CD4-positive, alpha-beta T cell treated with Interleukin-6 at 100 ng/mL for 8 hours (primary cell): Measurements from ENCODE around the gene PAMR1.
"Not testable (repeated sequence)": the region's sequence is repeated elsewhere in the genome, so short reads cannot be mapped to it uniquely, and the experiment has no call there.

Experiments
- DNase-seq: peaks from one replicate; pipeline ENCODE4 v3.0.0-alpha.2; 2020; ENCODE audit warnings: mixed read lengths, low spot score

PAMR1 gene, protein sequence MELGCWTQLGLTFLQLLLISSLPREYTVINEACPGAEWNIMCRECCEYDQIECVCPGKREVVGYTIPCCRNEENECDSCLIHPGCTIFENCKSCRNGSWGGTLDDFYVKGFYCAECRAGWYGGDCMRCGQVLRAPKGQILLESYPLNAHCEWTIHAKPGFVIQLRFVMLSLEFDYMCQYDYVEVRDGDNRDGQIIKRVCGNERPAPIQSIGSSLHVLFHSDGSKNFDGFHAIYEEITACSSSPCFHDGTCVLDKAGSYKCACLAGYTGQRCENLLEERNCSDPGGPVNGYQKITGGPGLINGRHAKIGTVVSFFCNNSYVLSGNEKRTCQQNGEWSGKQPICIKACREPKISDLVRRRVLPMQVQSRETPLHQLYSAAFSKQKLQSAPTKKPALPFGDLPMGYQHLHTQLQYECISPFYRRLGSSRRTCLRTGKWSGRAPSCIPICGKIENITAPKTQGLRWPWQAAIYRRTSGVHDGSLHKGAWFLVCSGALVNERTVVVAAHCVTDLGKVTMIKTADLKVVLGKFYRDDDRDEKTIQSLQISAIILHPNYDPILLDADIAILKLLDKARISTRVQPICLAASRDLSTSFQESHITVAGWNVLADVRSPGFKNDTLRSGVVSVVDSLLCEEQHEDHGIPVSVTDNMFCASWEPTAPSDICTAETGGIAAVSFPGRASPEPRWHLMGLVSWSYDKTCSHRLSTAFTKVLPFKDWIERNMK

DNA sequence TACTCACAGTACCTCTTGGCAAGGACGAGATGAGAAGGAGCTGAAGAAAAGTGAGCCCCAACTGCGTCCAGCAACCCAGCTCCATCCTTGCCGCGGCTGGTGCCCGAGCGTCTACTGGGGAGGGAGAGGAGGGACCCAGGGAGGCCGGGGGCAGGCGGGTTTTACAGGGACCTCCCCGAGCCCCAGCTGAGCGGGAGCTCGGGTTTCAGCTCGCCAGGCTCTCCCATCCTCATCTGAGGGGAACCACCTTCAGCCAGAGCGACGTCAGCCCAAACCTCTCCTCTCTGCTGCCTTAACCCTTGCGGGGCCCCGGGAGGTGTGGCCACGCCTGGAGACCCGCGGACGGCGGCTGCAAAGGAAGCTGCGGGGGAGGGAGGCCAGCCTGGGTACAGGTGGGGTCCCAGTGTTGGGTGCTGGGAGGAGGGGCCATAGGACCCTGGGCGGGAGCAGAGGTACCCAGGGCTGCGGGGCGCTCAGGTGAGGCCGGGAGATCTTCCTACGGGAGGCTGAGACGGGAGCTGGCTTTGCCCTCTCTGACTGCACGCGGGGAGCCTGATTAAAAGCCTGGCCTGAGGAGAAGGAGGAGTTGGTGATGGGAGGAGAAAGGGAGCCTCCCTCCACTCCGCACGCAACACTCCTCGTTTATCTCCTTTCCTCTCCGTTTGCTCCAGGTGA, at the start of gene PAMR1:
TSS of gene PAMR1 (minus strand) at position 116 of the 675 bp plus-strand sequence. CDS start at position 85, 31 bp downstream.
- no peak for DNase-seq

DNA sequence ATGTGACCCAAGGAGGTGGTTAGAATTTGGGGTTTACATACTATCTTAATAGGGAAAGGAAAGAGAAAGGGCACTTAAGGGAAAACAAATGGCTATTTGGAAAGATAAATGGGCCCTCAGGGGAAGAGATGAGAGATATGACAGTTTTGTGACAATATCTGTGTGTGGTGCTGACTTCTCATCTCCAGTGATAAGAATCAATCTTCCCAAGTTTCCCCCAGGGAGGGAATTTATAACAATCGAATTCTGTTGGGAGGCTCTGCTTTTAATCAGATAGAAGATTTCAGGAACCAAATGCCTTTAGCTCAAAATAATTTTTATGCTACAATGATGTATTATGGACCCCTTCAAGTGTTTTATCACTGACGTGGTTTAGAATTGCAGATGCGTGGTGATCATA, 46.3 kb upstream of the PAMR1 start:
- no peak for DNase-seq

DNA sequence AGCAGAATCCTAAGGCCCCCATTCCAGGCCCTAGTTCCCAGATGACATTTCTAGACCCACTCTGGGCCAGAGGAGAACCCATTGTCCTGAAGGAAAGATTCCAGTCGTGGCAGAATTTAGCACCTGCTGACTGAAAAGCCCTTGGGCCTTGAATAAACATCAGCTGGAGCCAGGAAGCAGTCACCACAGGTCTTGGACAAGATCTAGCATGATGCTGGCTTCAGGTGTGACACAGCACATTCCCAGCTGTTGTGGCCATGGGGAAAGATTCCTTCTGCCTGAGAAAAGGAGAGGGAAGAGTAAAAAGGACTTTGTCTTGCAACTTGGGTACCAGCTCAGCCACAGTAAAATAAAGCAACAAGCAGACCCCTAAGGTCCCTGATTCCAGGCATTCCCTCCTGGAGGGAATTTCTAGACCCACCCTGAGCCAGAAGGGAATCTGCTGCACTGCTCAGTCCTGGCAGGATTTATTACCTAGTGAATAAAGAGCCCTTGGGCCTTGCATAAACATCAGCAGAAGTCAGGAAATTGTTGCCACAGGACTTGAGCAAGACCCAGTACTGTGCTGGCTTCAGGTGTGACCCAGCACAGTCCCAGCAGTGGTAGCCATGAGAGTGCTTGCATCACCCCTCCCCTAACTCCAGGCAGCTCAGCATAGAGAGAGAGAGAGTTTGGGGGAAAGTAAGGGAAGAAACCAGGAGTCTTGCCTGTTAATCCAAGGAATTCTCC, 42.5 kb upstream of the PAMR1 start:
- no peak for DNase-seq

DNA sequence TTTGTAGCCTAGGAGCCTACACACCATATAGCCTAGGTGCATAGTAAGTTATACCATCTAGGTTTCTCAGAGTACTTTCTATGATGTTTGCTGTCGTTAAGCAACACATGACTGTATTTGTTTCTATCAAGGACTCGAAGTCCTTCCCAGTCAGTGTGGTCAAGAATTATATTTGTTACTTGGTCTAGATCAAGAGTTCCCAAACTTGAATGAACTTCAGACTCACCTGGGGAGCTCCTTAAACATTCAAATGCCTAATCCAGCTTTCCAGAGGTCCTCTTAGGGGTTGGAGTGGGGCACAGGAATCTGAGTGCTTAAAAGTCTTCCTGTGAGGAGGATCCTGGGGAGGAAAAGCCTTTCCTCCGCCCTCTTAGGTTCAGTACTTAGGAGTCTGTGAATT, 41.5 kb upstream of the PAMR1 start:
- no peak for DNase-seq

DNA sequence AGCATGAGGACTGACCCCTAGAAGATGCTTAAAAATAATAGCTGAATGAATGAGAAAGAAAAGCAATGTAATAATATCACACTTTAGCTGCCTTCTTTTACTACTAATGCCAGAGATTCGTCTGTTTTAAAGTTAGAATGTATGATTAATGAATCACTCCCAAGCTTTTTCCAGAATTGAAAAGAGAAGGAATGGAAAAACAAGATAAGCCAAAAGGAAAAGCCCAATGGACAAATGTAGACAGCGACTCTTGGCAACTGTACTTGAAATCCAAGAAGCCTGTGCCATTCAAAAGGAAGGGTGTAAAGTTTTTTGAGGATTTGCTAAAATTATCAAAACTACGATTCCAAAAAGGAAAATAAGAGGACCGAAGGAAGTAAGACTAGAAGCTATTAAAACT, 40.8 kb upstream of the PAMR1 start:
- no peak for DNase-seq

DNA sequence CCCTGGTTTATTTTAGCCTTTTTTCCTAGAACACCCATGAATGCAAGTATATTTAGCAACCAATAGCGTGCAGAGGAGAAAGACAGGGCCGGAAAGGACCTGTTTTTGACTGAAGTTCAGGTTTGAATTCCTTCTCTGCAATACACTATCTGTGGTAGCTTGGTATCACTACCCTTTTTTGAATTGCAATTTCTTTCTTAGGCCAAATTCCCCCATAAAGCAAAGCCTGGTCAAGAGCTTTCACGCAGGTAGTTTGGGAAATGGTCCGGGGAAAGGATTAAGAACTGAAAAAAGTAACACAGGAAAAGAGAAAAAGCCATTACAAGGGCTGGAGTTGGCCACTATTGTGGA, 38.8 kb upstream of the PAMR1 start:
- no peak for DNase-seq

DNA sequence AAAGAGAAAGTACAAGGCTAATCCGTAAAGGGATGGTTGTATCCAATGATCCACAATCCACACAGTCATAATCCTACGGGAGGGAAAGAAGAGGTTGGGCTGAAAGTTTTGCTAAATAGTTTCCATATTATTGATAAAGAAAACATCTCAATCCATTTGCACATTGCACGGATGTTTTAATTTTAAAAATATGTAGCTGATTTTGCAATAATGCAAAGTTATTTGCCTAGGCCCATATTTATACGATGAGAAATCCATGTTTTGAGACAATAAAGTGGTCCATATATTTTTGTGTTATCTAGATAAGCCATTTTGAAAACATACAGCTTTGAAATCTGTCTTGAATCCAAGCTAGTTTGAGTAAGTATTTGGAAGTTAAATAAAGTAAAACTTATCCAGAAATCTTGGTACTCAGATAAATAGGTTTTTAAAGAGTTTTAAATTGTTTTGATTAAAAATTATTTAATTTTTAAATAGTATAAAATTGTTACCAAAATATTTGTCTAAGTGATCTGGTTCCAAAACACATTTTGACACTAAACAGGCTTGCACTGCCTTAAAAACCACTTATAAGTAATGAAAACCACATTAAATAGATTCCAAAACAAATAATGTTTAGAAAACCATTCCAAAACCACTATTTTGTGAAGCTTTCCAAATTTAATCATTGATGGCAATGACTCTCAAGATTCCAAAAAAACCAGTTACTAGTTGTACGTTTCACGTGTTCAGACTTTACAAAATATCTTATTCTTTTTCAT, 38.2 kb upstream of the PAMR1 start:
- DNase-seq, result no peak

DNA sequence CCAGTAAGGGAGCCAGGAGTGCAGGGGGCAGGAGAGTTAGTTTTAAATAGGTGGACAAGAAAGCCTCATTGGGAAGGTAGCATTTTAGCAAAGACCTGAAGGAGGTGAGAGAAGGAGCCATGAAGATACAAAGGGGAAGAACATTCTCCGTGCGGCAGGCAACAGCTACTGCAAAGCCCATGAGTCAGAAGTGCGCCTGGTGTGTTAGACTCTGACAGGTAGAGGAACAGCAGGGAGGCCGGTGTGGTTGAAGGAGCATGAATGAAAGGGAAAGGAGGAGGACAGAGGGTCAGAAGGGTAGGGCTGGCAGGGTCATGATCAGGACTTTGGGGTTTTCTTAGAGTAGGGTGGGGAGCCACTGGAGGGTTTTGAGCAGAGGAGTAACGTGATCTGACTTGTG, 34.5 kb upstream of the PAMR1 start:
- no peak for DNase-seq

DNA sequence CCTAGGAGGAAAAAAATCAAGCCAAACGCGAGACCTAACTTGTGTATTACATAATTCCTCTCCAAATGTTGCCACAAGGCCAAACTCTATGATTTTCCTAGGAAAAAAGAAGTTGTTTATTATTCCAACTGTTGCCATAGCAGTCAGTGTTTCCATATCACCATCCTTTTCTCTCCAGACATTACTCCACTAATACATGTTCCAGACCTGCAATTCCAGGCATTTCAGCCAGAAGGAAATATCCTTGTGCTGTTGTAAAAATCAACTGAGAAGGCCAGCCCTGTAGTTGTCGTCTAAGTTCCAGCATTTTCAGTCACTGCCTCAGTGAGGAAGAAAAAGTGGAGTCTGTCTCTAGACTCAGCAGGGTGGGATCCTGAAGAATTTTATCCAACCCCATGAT, 33.1 kb upstream of the PAMR1 start:
- DNase-seq, result no peak

DNA sequence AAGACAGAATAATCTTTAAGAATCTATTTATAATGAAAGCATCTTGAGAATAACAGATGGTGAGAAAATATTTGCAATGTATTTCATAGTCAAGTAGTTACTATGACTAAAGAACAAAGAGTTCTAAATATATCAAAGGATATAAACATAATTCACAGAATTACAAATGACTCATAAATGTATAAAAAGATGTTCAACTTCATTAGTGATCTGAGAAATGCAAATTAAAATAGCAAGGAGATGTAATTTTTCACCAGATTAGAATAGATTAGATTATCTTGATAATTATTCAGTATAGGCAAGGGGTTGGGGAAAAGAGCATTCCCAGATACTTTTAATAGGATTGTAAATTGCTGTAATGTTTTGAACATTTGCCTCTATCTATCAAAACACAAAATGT, 30.1 kb upstream of the PAMR1 start:
- no peak for DNase-seq

DNA sequence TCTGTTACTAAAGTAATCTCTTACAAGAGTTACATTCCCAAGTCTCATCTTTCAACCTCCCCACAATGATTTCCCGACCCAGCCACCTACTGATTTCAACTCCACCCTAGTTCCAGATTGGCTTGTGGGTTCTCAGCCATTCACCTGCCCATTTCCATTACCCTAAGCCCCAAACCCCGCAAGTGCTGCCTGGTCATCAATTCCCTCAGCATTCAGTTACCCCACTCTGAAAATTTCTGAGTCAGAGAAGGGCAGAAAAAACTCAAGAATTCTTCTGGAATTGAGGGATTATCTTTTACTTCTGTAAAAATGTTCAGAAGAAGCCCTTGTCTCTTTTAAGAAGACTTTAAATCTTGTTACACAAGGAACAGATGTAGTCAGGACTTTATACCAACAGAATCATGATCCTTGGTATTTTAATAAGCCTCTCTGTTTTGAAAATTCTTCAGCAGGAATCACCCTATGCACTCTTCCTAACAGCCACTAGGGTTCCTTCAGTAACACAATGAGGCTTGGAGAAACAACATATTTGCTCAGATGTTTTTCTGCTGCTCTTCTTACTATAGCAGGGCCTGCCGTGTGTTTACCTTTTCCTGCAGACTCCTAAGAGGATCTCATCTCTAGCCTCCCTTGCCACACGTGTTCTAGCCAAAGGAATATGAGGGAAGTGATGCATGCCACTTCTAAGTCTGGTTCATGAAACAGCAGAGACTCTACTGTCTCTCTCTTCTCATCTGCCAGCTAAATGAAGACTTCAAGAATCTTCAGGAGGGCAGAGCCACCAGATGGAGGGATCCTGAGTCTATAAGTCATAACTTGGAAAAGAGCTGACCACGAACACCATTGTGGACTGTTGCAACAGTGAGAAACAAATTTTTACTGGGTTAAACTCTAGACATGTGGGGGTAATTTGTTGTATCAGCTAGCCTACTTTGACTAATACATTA, 29.3 kb upstream of the PAMR1 start:
- no peak for DNase-seq

DNA sequence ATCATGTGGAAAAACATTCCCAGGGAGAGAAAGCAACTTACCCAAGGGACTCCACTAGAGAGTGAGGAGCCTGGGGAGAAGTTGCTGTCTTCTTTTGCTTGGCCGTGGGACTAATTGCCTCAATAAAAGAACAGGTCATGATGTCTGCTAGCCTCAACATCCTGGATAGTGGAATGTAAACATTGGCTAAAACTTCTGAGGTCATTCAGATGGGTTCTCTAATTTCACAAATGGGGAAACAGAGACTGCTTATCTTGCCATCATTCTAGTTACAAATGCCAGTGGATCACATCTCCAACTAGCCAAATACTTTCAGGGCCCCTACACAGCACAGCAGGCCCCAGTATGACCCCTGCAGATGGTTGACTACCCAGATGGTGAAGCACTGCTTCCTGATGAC, 28.4 kb upstream of the PAMR1 start:
- DNase-seq, result no peak

DNA sequence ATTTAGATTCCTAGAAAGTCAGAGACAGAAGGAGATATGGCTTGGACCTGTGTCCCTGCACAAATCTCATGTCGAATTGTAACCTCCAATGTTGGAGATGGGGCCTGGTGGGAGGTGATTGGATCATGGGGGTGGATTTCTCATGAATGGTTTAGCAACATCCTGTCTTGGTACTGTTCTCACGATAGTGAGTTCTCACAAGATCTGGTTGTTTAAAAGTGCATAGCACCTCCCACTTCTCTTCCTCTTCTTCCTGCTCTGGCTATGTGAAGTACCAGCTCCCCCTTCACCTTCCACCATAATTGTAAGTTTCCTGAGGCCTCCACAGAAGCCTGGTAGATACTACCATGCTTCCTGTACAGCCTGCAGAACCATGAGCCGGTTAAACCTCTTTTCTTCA, 27.6 kb upstream of the PAMR1 start:
- no peak for DNase-seq

DNA sequence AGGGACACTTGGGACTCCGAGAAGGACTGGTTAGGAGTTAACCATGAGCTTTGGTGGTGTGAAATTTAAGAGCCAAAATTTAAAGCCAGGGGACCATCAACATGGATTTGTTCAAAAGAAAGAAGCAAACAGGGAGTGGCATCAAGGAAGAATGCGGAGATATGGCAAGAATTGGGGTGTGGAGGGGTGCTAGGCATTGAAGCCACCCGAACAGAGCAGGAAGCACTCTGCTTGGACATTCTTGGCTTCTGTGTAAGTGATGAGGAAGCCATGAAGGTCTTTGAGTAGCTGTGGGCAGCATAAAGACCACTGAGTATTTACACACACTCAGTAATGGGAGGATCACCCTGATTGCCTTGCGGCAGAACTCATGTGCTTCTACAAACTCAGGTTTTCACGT, 27.2 kb upstream of the PAMR1 start:
- DNase-seq, result no peak

DNA sequence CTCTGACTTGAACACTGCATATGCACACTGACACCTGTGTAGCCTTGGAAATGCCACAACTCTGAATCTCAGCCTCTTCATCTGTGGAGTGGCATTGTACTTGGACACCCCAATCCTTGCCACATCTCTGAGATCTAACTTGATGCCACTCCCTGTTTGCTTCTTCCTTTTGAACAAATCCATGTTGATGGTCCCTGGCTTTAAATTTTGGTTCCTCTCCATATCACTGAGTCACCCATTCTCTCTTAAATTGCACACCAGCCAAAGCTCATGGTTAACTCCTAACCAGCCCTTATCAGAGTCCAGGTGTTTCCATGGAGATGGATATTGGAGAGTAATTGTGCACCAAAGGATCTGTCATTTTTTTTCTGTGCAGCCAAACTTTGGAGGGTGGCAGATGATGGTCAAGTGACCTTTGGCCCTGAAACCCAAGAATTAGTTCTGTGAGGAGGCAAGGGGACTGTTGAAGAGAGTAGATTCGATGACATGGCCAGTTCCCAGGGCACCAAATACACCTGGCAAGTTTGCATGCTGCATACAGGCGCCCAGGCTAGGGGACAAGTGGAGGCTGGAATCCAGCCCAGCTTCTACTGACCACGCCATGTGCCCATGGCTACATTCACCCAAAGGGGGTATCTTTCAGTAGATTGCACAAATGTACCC, 25.1 kb upstream of the PAMR1 start:
- no peak for DNase-seq

DNA sequence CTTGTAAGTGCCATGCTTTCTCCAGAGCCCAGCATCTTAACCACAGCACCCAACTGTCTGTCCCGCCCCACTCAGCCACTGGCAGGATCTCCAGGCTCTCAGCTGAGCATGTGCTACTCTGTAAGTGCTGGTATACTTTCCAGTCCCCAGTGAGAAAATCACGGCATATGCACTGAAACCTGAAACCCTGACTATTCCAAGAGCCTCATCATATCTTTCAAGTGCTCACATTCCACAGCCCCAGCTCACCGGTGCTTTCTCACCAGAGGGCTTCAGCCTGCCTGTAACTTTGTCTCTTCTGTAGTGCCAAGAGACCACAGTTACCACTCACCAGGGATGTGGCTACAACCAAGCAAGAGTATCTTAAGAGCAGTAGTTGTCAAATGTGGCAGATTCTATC, 24.4 kb upstream of the PAMR1 start:
- DNase-seq, result no peak

DNA sequence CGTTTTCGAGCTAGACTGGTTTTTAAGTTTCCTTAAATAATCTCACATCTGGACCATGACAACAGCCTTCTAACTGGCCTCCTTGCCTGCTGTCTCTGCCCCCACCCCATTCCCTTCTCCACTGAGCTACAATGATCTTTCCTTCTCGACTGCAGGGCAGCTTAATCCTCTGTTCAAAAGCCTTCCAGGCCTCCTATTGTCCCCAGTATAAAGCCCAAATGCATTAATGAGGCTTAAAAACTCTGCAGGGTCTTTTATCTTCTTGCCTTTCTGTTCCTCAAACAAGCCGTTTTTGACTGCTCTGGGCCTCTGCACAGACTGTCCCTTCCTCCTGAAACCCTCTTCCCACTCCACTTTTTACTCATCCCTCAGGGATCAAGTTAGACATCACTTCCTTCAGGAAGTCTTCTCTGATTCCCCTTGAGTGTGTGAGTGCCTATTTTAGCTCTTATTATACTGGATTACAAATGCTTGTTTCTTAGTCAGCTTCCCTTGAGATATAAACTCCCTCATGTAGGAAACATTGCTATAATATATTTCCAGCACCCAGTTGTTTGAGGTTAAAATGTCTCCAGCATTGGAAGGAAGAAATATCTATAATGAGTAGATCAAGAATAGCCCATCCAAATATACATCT, 23.6 kb upstream of the PAMR1 start:
- DNase-seq, result no peak

DNA sequence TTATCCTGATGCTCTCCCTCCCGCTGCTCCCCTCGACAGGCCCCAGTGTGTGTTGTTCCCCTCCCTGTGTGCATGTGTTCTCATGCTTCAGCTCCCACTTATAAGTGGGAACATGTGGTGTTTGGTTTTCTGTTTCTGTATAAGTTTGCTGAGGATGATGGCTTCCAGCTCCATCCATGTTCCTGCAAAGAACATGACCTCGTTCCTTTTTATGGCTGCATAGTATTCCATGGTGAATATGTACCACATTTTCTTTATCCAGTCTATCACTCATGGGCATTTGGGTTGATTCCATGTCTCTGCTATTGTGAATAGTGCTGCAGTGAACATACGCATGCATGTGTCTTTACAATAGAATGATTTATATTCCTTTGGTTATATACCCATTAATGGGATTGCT, 22.6 kb upstream of the PAMR1 start:
- DNase-seq, result not testable (repeated sequence)

DNA sequence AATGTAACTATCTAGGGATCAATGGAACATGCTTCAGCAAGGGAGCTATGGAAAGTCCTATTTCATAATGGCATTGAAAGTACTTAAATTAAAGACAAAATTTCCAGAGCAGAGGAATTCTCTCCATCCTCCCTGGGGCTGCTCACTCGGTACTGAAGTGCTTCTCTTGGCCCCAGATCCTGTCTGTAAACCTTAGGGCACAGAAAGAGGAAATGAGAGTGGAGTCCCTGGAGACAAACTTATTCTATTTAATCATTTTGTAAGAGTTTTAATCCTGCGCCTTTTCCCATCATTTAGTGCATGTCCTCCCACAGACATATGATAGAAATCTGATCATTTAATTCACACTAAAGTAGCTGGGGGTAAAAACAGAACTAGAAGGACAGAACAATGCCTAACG, 20.9 kb upstream of the PAMR1 start:
- no peak for DNase-seq
